Liver (tissue), 9 donors: Measurements from ENCODE around the gene LGALS9C. TPM values are rescaled to one million over a fixed set of nuclear protein-coding genes. Genes with fewer than 3 reads are reported as not detected.
"Not testable (repeated sequence)": the region's sequence is repeated elsewhere in the genome, so short reads cannot be mapped to it uniquely, and the experiment has no call there.

Experiments
- DNase-seq: peaks from one replicate; pipeline ENCODE4 v3.0.0-alpha.2; 2017; ENCODE audit warnings: low spot score
- H3K27ac ChIP-seq, 2 donors: one replicate each; pipeline ENCODE4 v1.7.0; 2013; ENCODE audit warnings: inconsistent platforms in 2 of 2, low read length in 2 of 2, control low read depth in 1 of 2, low read depth in 1 of 2, mild to moderate bottlenecking in 1 of 2
- H3K27me3 ChIP-seq, 4 donors: one replicate each; pipeline versions ENCODE4 v1.6.1 to v1.7.0; 2013; ENCODE audit warnings: low read length in 3 of 4, inconsistent platforms in 1 of 4, mild to moderate bottlenecking in 1 of 4, moderate library complexity in 1 of 4; ENCODE audit not compliant: control insufficient read depth in 4 of 4, insufficient read depth in 4 of 4
- H3K36me3 ChIP-seq, 4 donors: one replicate each; pipeline versions ENCODE4 v1.6.1 to v1.7.0; 2013; ENCODE audit warnings: low read length in 3 of 4, mild to moderate bottlenecking in 3 of 4, low read depth in 1 of 4, moderate library complexity in 1 of 4; ENCODE audit not compliant: control insufficient read depth in 4 of 4, insufficient read depth in 3 of 4
- H3K4me1 ChIP-seq, 4 donors: one replicate each; pipeline versions ENCODE4 v1.6.1 to v1.7.0; 2013; ENCODE audit warnings: low read length in 3 of 4, mild to moderate bottlenecking in 3 of 4, moderate library complexity in 1 of 4; ENCODE audit not compliant: control insufficient read depth in 4 of 4, insufficient read depth in 4 of 4
- H3K4me3 ChIP-seq, 3 donors: one replicate each; pipeline versions ENCODE4 v1.6.1 to v1.7.0; 2013; ENCODE audit warnings: low read length in 3 of 3, control low read depth in 1 of 3, low read depth in 1 of 3, mild to moderate bottlenecking in 1 of 3
- H3K9ac ChIP-seq, 2 donors: one replicate each; pipeline ENCODE4 v1.7.0; 2013; ENCODE audit warnings: low read length in 2 of 2, mild to moderate bottlenecking in 2 of 2, moderate library complexity in 2 of 2, control low read depth in 1 of 2, low read depth in 1 of 2
- H3K9me3 ChIP-seq, 4 donors: one replicate each; pipeline versions ENCODE4 v1.6.1 to v1.7.0; 2013; ENCODE audit warnings: low read length in 3 of 4; ENCODE audit not compliant: control insufficient read depth in 4 of 4
- WGBS: extraction: QIAGEN DNeasy Blood & Tissue Kit; methylation state at CpG from one replicate; pipeline ENCODE4 v1.1.7; 2013; 5-methylcytosine and 5-hydroxymethylcytosine counted together
- polyA plus RNA-seq, 2 donors: library from polyadenylated mRNA; stranded (reverse) in 1 of 2; unstranded in 1 of 2; fragments of 200-250 nt in 1 of 2; fragments of >200 nt in 1 of 2; fragmentation: Nextera tagmentation in 1 of 2; extraction: Ambion mirVana in 1 of 2; gene quantifications; one replicate each; pipeline versions ENCODE4 v1.2.1 to v1.2.3, GENCODE V29; 2013 to 2015
- total RNA-seq, 2 donors: library from RNA; depleted of rRNA; stranded (reverse); fragments of >200 nt; gene quantifications; one replicate each; pipeline ENCODE4 v1.2.3, GENCODE V29; 2014
- donor health status: healthy.
- donor health status: healthy.
- donor health status: healthy.
- donor health status: healthy.
- donor health status: healthy.

The LGALS9C gene
- total and polyA plus RNA-seq, 4 donors, result 0.18 to 0.25 (median 0.24) TPM; not detected in 1

DNA sequence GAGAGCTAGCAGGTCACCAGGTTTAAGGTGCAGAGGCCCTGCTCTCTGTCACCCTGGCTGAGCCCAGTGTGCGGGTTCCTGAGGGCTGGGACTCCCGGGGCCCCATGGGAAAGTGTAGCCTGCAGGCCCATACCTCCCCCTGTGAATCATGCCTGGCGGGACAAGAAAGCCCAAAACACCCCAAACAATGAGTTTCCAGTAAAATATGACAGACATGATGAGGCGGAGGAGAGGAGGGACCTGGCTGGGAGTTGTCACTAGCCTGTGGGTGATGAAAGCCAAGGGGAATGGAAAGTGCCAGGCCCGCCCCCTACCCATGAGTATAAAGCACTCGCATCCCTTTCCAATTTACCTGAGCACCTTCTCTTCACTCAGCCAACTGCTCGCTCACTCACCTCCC is 26.8 kb upstream of the LGALS9C start:
- H3K4me3 ChIP-seq, DNase-seq, H3K9ac ChIP-seq, H3K9me3 ChIP-seq, H3K4me1 ChIP-seq, H3K36me3 ChIP-seq, H3K27ac ChIP-seq, H3K27me3 ChIP-seq: not testable (repeated sequence)
- 96% methylated on average over 6 of the region's 7 CpGs for WGBS

DNA sequence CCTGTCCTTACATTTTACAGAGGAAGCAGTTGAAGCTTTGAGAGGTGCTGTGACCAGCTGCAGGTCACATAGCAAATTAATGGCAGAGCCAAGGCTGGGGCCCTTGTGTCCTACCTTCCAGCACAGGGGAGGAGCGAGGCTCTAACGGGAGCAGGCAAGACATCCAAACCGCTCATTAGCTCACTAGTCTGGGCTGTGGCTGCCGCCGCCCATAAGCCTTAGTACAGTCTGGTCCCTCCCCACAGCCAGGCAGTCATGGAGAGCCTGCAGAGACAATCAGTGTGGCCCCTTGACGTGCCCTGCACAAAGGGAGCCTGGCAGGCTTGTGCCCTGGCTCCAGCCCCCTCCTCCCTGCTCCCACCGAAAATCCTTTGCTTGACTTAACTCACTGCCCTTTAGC is 25.6 kb upstream of the LGALS9C start:
- H3K27me3 ChIP-seq, H3K4me1 ChIP-seq, H3K27ac ChIP-seq, DNase-seq, H3K9ac ChIP-seq, H3K36me3 ChIP-seq, H3K9me3 ChIP-seq, H3K4me3 ChIP-seq: not testable (repeated sequence)
- 88% methylated on average over 7 of the region's 7 CpGs for WGBS

DNA sequence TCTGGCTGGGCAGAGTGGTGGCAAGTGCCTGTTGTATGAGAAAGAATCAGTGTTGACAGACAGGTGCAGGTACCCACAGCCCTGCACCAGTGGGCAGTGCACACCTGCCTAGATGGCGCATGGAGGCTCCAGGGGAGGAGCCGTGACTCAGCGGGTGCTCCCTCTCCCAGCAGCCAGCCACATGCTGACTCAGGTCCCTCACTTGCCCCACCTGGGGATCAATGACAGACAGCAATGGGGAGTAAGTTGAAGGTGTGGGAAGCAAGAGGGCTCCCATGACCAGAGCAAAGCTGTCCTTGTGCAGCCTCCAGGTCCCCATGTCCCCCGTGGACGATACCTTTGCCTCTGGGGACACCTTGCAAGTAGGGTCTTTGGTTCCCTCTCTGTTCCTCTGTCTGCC is 24.6 kb upstream of the LGALS9C start:
- 65% methylated on average over 5 of the region's 5 CpGs for WGBS
- H3K4me1 ChIP-seq, DNase-seq, H3K27me3 ChIP-seq, H3K36me3 ChIP-seq, H3K9ac ChIP-seq, H3K4me3 ChIP-seq, H3K27ac ChIP-seq, H3K9me3 ChIP-seq: not testable (repeated sequence)

DNA sequence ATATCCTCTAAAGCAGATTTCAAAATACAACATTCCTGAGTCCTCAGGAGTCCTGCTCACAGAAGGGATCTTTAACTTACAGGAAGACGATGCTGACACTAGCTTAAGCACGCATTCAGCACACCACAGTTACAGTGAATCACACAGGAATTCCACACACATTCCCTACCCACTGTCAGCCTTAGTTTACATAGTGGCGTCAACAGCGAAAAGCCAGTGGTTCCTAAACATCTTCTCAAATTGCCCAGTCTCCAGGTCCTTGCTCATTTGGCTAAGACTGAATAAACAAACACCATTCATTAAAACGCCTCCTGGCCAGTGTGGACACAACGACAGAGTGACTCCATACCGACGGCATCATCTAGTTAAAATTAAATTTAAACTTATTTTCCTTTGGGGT is 17.6 kb upstream of the LGALS9C start:
- not testable (repeated sequence) for H3K4me3 ChIP-seq, H3K4me1 ChIP-seq, H3K27ac ChIP-seq, H3K36me3 ChIP-seq, H3K9ac ChIP-seq, DNase-seq, H3K27me3 ChIP-seq, H3K9me3 ChIP-seq
- WGBS, result 32% methylated on average over 8 of the region's 8 CpGs

DNA sequence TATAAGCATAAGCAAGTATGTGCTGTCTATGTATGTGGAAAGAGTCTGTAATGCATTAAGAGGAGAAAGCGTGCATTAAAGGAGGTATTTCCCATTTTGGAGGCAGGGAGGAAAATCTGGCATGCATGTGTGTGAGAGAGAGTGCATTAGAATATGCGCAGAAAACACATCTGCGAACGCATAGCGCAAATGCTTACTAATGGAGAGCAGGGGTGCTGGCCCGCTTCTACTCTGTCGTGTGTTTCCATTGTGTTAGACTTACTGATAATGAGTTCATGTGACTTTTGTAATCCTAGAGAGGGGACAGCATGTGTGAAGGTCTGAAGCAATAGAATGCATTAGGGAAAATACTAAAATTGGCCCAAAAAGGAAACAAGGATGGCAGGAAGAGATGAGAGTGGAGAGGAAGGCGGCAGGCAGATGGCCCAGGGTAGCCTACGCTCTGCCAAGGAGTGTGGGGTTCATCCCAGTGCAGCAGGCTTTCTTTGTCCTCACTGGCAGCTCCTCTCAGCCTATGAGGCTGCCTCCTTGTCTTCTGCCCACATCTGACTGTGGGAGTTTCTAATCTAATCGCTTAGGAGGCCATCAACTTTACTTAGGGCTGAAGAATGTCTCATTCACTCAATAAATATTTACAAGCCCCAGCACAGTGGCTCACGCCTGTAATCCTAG is 12.6 kb upstream of the LGALS9C start:
- not testable (repeated sequence) for H3K9ac ChIP-seq, H3K4me1 ChIP-seq, H3K36me3 ChIP-seq, DNase-seq, H3K4me3 ChIP-seq, H3K27ac ChIP-seq, H3K9me3 ChIP-seq, H3K27me3 ChIP-seq
- 85% methylated on average over 9 of the region's 11 CpGs for WGBS

DNA sequence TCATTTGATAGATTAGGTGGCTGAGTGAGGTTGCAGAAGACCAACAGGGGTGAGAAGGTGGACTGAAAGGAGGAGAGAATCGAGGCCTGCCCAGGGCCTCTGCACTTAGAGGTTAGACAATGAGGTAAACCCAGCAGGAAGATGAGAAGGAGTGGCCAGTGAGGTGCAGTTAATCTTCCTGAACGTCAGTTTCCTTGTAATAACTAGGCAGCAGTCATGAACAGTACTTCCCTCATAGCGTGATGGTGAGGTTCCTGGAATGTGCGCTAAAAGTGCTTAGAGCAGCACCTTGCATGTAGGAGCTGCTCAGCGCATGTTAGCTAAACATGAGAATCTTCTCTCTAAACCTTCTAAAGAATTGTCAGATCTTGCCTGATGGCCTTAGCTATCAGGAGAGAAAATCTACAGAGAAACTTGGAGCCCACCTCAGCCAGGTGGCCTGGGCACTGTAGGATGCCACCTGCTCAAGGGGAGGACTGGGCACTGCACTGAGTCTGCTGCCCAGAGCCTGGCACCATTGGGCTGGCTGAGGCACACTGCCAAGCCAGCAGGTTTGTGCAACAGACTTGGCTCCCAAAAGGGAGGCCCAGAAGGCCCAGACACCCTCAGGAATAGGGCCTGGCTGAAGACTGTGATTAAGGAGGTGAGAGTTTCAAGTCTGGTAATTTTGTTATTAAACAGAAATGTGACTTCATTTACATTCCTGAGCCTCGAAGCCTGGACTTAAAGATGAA is 10.2 kb upstream of the LGALS9C start:
- DNase-seq, H3K27me3 ChIP-seq: not testable (repeated sequence)
- WGBS, result 83% methylated on average over 6 of the region's 6 CpGs

DNA sequence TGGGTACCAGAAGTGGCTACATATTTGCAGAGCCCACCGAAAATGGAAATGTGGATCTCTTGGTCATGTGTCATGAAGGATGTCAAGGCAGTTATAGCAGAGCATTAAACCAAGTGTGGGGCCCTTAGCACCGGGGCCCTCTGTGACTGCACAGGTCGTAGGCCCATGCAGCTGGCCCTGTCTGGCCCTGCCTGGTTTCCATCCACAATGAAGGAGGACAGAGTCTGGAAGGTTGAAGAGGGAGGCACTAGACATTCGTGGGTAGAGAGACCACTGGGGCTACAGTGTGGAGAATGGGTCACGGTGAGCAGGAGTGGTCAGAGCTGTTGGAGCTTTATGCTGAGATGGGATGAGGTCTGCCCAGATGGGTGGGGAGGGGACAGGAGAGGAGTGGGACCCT is 9.6 kb upstream of the LGALS9C start:
- H3K4me1 ChIP-seq, H3K9me3 ChIP-seq: not testable (repeated sequence)
- 93% methylated on average over 5 of the region's 5 CpGs for WGBS

More for the DNA sequence above, 10.2 kb upstream of the LGALS9C start:
- H3K4me3 ChIP-seq, H3K36me3 ChIP-seq, H3K9me3 ChIP-seq, H3K9ac ChIP-seq, H3K4me1 ChIP-seq, H3K27ac ChIP-seq: not testable (repeated sequence)

DNA sequence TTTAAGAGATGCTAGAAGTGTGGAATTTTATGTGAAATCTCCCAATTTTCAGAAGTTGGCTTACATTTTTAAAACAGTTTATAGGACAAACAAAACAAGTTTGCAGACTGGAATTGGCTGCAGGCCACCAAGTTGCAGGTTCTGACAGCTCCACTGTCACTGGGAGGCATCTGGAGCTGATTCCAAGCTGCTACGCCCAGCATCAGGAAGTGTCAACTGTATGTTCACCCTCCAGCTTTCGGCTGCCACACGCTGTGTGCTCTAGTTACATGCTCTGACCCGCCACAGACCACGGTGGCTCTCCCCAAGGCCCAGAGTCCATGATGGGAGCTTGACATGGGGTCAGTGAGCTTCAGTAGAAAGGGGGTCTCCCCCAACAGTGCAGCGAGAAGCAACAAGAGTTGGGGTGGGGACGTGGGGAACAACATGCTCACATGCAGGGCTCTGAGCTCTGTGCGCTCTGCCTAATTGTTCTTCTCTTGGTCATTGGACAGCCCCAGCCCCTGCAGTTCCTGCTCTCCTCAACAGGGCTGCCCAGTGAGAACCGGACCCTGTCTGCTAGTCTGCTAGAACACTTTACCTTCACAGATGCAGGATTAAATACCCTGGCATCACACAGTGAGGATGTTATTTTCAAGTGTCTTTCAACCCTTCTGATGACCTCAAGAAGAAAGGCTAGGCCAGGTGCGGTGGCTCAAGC is 8.0 kb upstream of the LGALS9C start:
- not testable (repeated sequence) for H3K4me1 ChIP-seq, DNase-seq, H3K36me3 ChIP-seq, H3K27ac ChIP-seq, H3K9me3 ChIP-seq, H3K9ac ChIP-seq, H3K4me3 ChIP-seq, H3K27me3 ChIP-seq
- WGBS, result 89% methylated on average over 9 of the region's 10 CpGs

More for the DNA sequence above, 9.6 kb upstream of the LGALS9C start:
- H3K4me3 ChIP-seq, H3K27me3 ChIP-seq, H3K9ac ChIP-seq, DNase-seq, H3K36me3 ChIP-seq, H3K27ac ChIP-seq: not testable (repeated sequence)
